Measurements from ENCODE around the gene TMEM212. TPM values are rescaled to one million over a fixed set of nuclear protein-coding genes. Genes with fewer than 3 reads are reported as not detected.
"Not testable (repeated sequence)": the region's sequence is repeated elsewhere in the genome, so short reads cannot be mapped to it uniquely, and the experiment has no call there.

Gene TMEM212
- total RNA-seq, 4 donors from 2014 or later: not detected

- Histone ChIP-seq H3K4me3 (no peak overlapping the region), H3K4me1 (no peaks in the 10 kb centered on the region), H3K9me3 (no peaks in the 10 kb centered on the region), H3K36me3 (no peaks in the 10 kb centered on the region), H3K27ac (no peak overlapping the region), H3K27me3 (no peaks in the 10 kb centered on the region)
- no peak for DNase-seq
- intact Hi-C loops (cut with DNase I; ENCODE audit: low total_unique reads): no loop called here
- in situ Hi-C loops (cut with MboI; ENCODE audit: low sequenced_read_pairs in 4 of 4): no loop called here
- ATAC-seq: no peak
- no peak for TF ChIP-seq POLR2A (IDR thresholded peaks at IDR 0.05)
- TF ChIP-seq, protein P1, sequence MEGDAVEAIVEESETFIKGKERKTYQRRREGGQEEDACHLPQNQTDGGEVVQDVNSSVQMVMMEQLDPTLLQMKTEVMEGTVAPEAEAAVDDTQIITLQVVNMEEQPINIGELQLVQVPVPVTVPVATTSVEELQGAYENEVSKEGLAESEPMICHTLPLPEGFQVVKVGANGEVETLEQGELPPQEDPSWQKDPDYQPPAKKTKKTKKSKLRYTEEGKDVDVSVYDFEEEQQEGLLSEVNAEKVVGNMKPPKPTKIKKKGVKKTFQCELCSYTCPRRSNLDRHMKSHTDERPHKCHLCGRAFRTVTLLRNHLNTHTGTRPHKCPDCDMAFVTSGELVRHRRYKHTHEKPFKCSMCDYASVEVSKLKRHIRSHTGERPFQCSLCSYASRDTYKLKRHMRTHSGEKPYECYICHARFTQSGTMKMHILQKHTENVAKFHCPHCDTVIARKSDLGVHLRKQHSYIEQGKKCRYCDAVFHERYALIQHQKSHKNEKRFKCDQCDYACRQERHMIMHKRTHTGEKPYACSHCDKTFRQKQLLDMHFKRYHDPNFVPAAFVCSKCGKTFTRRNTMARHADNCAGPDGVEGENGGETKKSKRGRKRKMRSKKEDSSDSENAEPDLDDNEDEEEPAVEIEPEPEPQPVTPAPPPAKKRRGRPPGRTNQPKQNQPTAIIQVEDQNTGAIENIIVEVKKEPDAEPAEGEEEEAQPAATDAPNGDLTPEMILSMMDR (IDR thresholded peaks at IDR 0.05 in 4 of 5, conservative IDR thresholded peaks at IDR 0.05 in 1 of 5): no peak
These were observed 58.6 kb downstream of the TMEM212 start for GRCh38 chr3:171901615-171902312.

- no peaks in the 10 kb centered on the region for H3K4me1 ChIP-seq
- H3K27ac ChIP-seq: no peak overlapping the region
- no peaks in the 10 kb centered on the region for H3K36me3 ChIP-seq
- no peaks in the 10 kb centered on the region for H3K9me3 ChIP-seq
- TF ChIP-seq POLR2A (IDR thresholded peaks at IDR 0.05): no peak
- TF ChIP-seq, protein P1 (IDR thresholded peaks at IDR 0.05 in 4 of 5, conservative IDR thresholded peaks at IDR 0.05 in 1 of 5): no peak
- ATAC-seq (no peak), DNase-seq (no peak)
- intact Hi-C loops (cut with DNase I; ENCODE audit: low total_unique reads): no loop called here
- in situ Hi-C loops (cut with MboI; ENCODE audit: low sequenced_read_pairs in 4 of 4): no loop called here
- H3K27me3 ChIP-seq: no peaks in the 10 kb centered on the region
- no peak overlapping the region for H3K4me3 ChIP-seq
These were observed 61.7 kb downstream of the TMEM212 start for GRCh38 chr3:171904829-171905228.

GRCh38 chr3:171906503-171906902, 63.4 kb downstream of the TMEM212 start:
- in situ Hi-C loops (cut with MboI; ENCODE audit: low sequenced_read_pairs in 4 of 4); H3K4me1 ChIP-seq; H3K4me3 ChIP-seq; DNase-seq; H3K27ac ChIP-seq; H3K36me3 ChIP-seq; H3K9me3 ChIP-seq; intact Hi-C loops (cut with DNase I; ENCODE audit: low total_unique reads); H3K27me3 ChIP-seq; ATAC-seq: not testable (repeated sequence)

GRCh38 chr3:171906951-171907676, 64.0 kb downstream of the TMEM212 start:
- TF ChIP-seq, protein P1 (IDR thresholded peaks at IDR 0.05 in 4 of 5, conservative IDR thresholded peaks at IDR 0.05 in 1 of 5): no peak
- no peak for TF ChIP-seq POLR2A (IDR thresholded peaks at IDR 0.05)
- ATAC-seq: no peak
- intact Hi-C loops (cut with DNase I; ENCODE audit: low total_unique reads) (no loop called here), in situ Hi-C loops (cut with MboI; ENCODE audit: low sequenced_read_pairs in 4 of 4) (no loop called here)
- no peak overlapping the region for H3K27ac ChIP-seq
- H3K4me1 ChIP-seq: no peaks in the 10 kb centered on the region
- no peaks in the 10 kb centered on the region for H3K9me3 ChIP-seq
- no peak overlapping the region for H3K4me3 ChIP-seq
- no peaks in the 10 kb centered on the region for H3K36me3 ChIP-seq
- H3K27me3 ChIP-seq: no peaks in the 10 kb centered on the region
- DNase-seq: no peak

DNA sequence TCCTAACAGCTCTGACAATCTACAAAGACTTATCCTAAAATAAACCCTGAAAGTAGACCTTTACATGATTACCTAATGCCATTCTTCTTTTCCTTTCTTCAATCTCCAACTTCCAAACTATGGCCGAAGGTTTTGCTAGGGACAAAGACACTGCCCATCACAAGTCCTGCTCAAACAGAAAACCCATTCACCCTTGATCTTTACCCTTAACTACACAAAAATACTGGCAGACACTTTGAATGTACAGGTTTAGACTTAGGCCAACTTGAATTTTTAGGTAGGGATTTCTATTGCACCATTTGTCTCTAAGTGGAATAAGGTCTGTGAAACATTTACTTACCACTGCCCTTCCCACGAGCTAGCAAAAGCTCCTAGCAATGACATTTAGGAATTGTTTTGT, 64.6 kb downstream of the TMEM212 start:
- Histone ChIP-seq H3K9me3 (no peaks in the 10 kb centered on the region), H3K27me3 (no peaks in the 10 kb centered on the region), H3K4me1 (no peaks in the 10 kb centered on the region), H3K36me3 (no peaks in the 10 kb centered on the region), H3K27ac (no peak overlapping the region), H3K4me3 (no peak overlapping the region)
- in situ Hi-C loops (cut with MboI; ENCODE audit: low sequenced_read_pairs in 4 of 4) (no loop called here), intact Hi-C loops (cut with DNase I; ENCODE audit: low total_unique reads) (no loop called here)
- no peak for TF ChIP-seq POLR2A (IDR thresholded peaks at IDR 0.05)
- TF ChIP-seq, protein P1 (IDR thresholded peaks at IDR 0.05 in 4 of 5, conservative IDR thresholded peaks at IDR 0.05 in 1 of 5): no peak
- ATAC-seq (no peak), DNase-seq (no peak)
